ENCODE results near the gene PDZD4. TPM values are rescaled to one million over a fixed set of nuclear protein-coding genes. Genes with fewer than 3 reads are reported as not detected.

Gene PDZD4
- total and polyA plus RNA-seq, 9 of the 15 experiments (the other 6 are each of a cell fraction or from before 2014, with no cell fraction given): 0.05 to 0.38 (median 0.07) TPM; not detected in 5

- TF ChIP-seq HINFP (tag; conservative IDR thresholded peaks at IDR 0.05; ENCODE audit: low read depth) (no peak), RBM14 (IDR thresholded peaks at IDR 0.05; ENCODE audit: borderline replicate concordance, insufficient read depth, low read depth, low read length) (no peak), ZFX (CRISPR knock-in tag; IDR thresholded peaks at IDR 0.05) (peak; percentile 83), ATF3 (IDR thresholded peaks at IDR 0.05) (no peak), ATF3 (CRISPR knock-in tag; conservative IDR thresholded peaks at IDR 0.05) (no peak), E2F5 (CRISPR knock-in tag; IDR thresholded peaks at IDR 0.05) (no peak), HIVEP1 (CRISPR knock-in tag; IDR thresholded peaks at IDR 0.05) (no peak), BHLHE40 (IDR thresholded peaks at IDR 0.05; ENCODE audit: low read length) (peak; percentile 90), XRCC4 (IDR thresholded peaks at IDR 0.05; ENCODE audit: extremely low read depth, insufficient read depth, insufficient read length) (no peak), NONO (IDR thresholded peaks at IDR 0.05; ENCODE audit: low read depth in 2 of 2, low read length in 1 of 2) (0 out of 4 replicates have a peak, but pooled peaks of 1 of the 2 experiments have one; percentile 49), SP1 (CRISPR knock-in tag; IDR thresholded peaks at IDR 0.05) (peak; percentile 53; the same call in 1 of the 2 replicates), MED1 (CRISPR knock-in tag; IDR thresholded peaks at IDR 0.05; ENCODE audit: borderline replicate concordance) (no peak), CHD4 (IDR thresholded peaks at IDR 0.05; ENCODE audit: insufficient read depth, insufficient replicate concordance, low read depth, low read length, poor library complexity, severe bottlenecking) (no peak), FOXK1 (CRISPR knock-in tag; IDR thresholded peaks at IDR 0.05; ENCODE audit: borderline replicate concordance) (no peak), XRCC3 (IDR thresholded peaks at IDR 0.05) (no peak), NUFIP1 (IDR thresholded peaks at IDR 0.05; ENCODE audit: partially characterized antibody) (no peak), CBFA2T2 (conservative IDR thresholded peaks at IDR 0.05) (peak; percentile 88), HMGN3 (IDR thresholded peaks at IDR 0.05; ENCODE audit: borderline replicate concordance, extremely low read depth, insufficient read length, low read depth, low read length) (peak; percentile 95)
- TF ChIP-seq, protein P1, sequence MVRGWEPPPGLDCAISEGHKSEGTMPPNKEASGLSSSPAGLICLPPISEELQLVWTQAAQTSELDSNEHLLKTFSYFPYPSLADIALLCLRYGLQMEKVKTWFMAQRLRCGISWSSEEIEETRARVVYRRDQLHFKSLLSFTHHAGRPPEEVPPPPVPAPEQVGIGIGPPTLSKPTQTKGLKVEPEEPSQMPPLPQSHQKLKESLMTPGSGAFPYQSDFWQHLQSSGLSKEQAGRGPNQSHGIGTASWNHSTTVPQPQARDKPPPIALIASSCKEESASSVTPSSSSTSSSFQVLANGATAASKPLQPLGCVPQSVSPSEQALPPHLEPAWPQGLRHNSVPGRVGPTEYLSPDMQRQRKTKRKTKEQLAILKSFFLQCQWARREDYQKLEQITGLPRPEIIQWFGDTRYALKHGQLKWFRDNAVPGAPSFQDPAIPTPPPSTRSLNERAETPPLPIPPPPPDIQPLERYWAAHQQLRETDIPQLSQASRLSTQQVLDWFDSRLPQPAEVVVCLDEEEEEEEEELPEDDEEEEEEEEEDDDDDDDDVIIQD (CRISPR knock-in tag; IDR thresholded peaks at IDR 0.05): no peak
Observed at GRCh38 chrX:153765138-153766079, 64.9 kb downstream of the PDZD4 start (continued).

Data from K562 (cell line).